SK-N-MC (cell line): ENCODE results near the gene UNC13B.

ENCODE experiments used
- DNase-seq: peaks from one replicate; pipeline ENCODE4 v3.0.0-alpha.2; 2011; ENCODE audit warnings: low read depth, low spot score
- H3K27ac ChIP-seq: fragments of 200-600 bp; sonication (generic); 2 replicates; pipeline ENCODE4 v1.5.1; 2016; ENCODE audit warnings: mixed run types
- H3K36me3 ChIP-seq: fragments of 200-600 bp; sonication (generic); 2 replicates; pipeline ENCODE4 v1.6.1; 2017; ENCODE audit warnings: antibody characterized with exemption, low read length, mixed read lengths; ENCODE audit not compliant: insufficient read depth
- H3K4me3 ChIP-seq: fragments of 200-600 bp; sonication (generic); 2 replicates; pipeline ENCODE4 v1.5.1; 2016
- H3K9ac ChIP-seq: fragments of 200-600 bp; sonication (generic); 2 replicates; pipeline ENCODE4 v1.8.0; 2017; ENCODE audit warnings: mixed run types, mixed read lengths; ENCODE audit not compliant: insufficient read length
- H3K9me3 ChIP-seq: fragments of 200-600 bp; sonication (generic); 2 replicates; pipeline ENCODE4 v1.6.1; 2017; ENCODE audit warnings: low read depth, mild to moderate bottlenecking, antibody characterized with exemption, low read length, moderate library complexity, mixed read lengths
- EZH2 ChIP-seq: fragments of 200-600 bp; sonication (generic); IDR thresholded peaks from one replicate; pipeline ENCODE4 v1.6.1; 2017; ENCODE audit warnings: antibody characterized with exemption
- FOXP2 ChIP-seq: optimal IDR thresholded peaks from 2 replicates; pipeline ENCODE3; 2011; ENCODE audit warnings: mild to moderate bottlenecking, moderate library complexity; ENCODE audit not compliant: insufficient read depth; ENCODE audit errors: extremely low read length, control extremely low read depth
- POLR2AphosphoS5 ChIP-seq: IDR thresholded peaks from 2 replicates; pipeline ENCODE4 v1.6.1; 2012; ENCODE audit warnings: mild to moderate bottlenecking, low read depth, low read length, borderline replicate concordance

UNC13B gene

DNA sequence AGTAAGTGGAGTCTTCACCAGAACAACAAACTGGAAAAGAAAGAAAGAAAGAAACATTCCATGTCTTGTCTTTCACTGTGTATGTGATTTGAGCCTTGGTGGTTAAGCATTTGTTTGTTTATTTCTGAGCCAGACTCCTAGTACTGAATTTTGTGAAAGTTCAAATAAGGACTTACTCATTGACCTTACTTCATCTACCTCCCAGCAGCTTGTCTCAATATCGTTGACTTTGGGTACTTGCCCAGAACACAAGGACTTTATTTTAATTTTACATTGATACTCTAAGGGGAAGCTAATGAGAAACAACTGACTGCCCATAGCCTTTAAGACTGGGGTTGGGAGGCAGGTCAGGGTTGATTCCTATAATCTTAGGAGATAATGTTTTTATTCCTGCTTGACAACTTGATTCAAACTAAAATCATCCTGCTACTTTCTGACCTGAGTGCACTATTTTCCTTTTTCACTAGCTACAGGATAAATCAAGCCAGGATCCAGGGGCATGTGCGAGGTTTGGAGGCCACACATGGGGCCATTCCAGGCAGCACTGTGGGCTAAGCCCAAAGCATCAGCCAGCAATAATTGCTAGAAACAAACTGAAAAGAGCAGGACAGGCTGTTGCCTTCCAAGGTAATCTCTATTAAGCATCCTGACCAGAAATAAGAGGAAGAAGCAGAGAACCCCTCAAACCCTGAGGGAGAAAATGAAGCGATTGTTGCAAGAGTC, 189.2 kb downstream of the UNC13B start:
- no peak for TF ChIP-seq EZH2
- no peak for TF ChIP-seq POLR2AphosphoS5
- no peak for TF ChIP-seq FOXP2
- H3K36me3 ChIP-seq, result no peaks in the 10 kb centered on the region
- H3K9me3 ChIP-seq, result no peaks in the 10 kb centered on the region
- H3K27ac ChIP-seq, result no peak overlapping the region
- DNase-seq, result no peak
- no peak overlapping the region for H3K9ac ChIP-seq
- H3K4me3 ChIP-seq, result no peak overlapping the region

DNA sequence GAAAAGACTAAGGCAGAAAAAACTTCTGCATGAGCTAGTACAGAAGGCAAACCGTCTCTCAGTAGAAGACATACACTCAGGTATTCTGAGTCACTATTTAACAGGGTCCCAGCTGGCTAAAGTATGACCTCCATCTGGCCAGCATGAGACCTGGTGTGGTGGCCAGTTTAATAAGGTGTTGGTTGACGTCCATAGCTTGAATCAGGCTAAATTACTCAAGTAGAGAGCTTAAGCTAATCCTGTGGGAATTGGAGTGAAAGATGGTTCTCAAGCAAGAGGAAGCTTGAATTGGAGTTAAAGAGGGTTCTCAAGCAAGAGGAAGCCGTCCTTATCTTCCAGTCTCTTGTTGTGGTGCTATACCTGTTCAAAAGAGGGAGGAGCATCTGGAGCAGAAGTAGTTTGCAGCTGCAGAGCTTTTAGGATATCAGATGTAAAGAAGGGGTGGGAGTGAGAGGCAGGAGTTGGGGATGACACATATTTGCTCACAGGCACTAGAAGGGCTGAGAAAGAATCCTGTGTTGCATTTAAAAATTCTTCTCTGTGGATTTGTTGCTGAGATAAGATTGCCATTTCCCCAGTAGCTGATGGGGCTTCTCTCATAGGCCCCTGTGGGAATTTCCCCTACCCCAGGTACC, 192.0 kb downstream of the UNC13B start:
- Histone ChIP-seq H3K9me3 (no peaks in the 10 kb centered on the region), H3K9ac (no peak overlapping the region), H3K27ac (no peak overlapping the region), H3K36me3 (no peaks in the 10 kb centered on the region), H3K4me3 (no peak overlapping the region)
- no peak for DNase-seq
- TF ChIP-seq EZH2 (no peak), FOXP2 (no peak), POLR2AphosphoS5 (no peak)

DNA sequence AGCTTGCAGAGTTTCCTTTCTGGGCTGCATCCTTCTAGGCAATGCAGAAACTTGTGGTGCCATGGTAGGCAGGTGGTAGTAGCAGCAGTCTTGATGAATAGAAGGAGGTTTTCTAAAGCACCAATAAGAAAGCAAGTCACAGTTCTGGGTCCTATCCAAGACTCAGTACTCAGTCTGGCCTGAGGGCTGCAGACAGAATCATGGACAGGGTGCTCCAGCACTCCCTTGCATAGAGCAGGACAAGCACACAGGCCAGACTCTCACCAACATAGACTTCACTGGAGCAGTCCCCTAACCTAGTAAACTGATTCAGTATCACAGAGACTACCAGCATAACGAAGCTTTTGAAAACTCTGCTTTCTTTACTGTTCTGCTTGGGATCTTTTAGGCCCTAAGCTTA, 194.1 kb downstream of the UNC13B start:
- Histone ChIP-seq H3K4me3 (no peak overlapping the region), H3K27ac (no peak overlapping the region)
- no peak for DNase-seq

DNA sequence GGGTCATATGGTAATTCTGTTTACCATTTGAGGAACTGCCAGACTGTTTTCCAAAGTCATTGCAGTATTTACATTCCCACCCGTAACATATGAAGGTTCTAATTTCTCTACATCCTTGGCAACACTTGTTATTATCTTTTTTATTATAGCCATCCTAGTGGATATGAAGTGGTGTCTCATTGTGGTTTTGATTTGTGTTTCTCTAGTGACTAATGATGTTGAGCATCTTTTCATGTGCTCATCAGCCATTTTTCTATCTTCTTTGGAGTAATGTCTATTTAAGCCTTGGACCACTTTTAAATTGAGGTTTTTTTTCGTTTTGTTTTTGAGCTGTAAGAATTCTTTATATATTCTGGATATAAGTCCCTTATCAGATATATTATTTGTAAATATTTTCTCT, 195.3 kb downstream of the UNC13B start:
- Histone ChIP-seq H3K4me3 (no peak overlapping the region), H3K9ac (no peak overlapping the region), H3K9me3 (no peaks in the 10 kb centered on the region), H3K36me3 (no peaks in the 10 kb centered on the region), H3K27ac (no peak overlapping the region)
- no peak for DNase-seq
- TF ChIP-seq EZH2 (no peak), POLR2AphosphoS5 (no peak), FOXP2 (no peak)

More for the DNA sequence above, 194.1 kb downstream of the UNC13B start:
- no peak overlapping the region for H3K9ac ChIP-seq
- TF ChIP-seq EZH2, result no peak
- TF ChIP-seq POLR2AphosphoS5, result no peak
- no peak for TF ChIP-seq FOXP2
- no peaks in the 10 kb centered on the region for H3K36me3 ChIP-seq
- no peaks in the 10 kb centered on the region for H3K9me3 ChIP-seq

DNA sequence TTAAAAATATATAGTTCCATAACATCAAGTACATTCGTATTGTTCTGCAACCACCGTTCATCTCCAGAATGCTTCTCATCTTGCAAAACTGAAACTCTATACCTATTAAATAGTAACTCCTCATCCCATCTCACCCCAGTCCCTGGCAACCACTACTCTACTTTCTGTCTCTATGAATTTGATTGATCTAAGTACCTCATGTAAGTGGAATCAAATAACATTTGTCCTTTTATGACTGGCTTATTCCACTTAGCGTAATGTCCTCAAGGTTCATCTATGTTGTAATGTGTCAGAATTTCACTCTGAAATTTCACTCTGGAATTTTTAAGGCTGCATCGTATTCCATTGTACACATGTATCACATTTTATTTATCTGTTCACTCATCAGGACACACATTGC, 196.0 kb downstream of the UNC13B start:
- Histone ChIP-seq H3K9me3 (no peaks in the 10 kb centered on the region), H3K36me3 (no peaks in the 10 kb centered on the region), H3K9ac (no peak overlapping the region), H3K27ac (no peak overlapping the region), H3K4me3 (no peak overlapping the region)
- no peak for DNase-seq
- TF ChIP-seq FOXP2 (no peak), POLR2AphosphoS5 (no peak), EZH2 (no peak)

DNA sequence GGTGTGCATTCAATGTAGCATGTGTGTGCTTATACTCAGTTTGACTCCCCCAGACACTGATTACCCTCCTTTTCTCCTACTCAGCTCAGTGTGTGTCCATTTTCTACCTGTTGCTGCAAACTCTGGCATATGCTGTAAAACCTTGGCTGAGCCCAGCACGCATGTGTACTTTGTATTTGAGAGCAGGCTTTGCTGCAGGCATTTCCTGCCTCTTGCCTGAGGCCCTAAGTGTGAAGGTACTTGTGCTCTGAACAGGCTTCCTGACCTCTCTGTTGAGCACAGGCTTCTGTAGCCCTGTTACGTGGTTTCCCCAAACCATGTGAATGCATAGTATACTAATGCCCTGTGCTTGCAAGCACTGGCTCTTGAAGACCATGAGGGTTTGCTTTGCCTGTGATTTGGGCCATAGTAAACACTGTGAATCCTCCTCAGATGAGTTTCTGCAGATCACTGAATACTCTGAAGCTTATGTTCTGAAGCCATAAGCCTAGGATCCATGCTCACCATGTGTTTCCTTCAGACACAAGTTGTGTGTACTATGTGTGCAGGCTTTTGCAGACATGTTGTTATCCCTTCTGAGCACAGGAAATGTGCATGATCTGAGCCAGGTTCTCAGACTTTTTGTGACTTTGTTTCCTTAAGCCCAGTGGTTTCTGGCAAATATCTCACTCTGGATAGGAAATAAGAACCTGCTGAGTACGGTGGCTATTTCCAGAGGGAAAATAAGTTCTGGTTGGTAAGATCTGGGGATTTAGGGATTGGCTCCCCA, 203.2 kb downstream of the UNC13B start:
- Histone ChIP-seq H3K4me3 (peak overlapping the region; percentile 24; the same call in 1 of the 2 replicates), H3K9ac (no peak overlapping the region), H3K36me3 (no peaks in the 10 kb centered on the region), H3K27ac (no peak overlapping the region), H3K9me3 (no peaks in the 10 kb centered on the region)
- DNase-seq, result no peak
- TF ChIP-seq EZH2 (no peak), FOXP2 (no peak), POLR2AphosphoS5 (no peak)

DNA sequence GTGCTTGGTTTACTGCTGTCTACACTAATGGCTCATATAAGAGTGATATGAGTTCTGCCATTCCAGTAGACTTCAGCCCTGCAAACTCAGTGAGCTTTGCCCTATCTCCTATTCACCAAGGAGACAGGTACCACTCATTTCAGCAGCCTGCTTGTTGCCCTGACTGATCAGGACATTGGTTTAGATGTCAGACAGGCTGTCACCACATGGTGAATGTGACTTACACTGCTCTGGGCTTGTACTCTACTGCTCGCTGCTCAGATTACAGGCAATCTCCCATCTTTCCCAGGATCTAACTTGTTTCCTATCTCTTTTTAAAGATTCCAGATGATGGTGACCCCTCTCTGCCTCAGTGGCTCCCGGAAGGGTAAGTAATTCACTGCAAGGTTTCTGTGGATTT, 204.8 kb downstream of the UNC13B start:
- DNase-seq, result no peak
- no peak for TF ChIP-seq EZH2
- TF ChIP-seq FOXP2, result no peak
- no peak for TF ChIP-seq POLR2AphosphoS5
- Histone ChIP-seq H3K27ac (no peak overlapping the region), H3K9ac (no peak overlapping the region), H3K36me3 (no peaks in the 10 kb centered on the region), H3K4me3 (no peak overlapping the region), H3K9me3 (no peaks in the 10 kb centered on the region)

DNA sequence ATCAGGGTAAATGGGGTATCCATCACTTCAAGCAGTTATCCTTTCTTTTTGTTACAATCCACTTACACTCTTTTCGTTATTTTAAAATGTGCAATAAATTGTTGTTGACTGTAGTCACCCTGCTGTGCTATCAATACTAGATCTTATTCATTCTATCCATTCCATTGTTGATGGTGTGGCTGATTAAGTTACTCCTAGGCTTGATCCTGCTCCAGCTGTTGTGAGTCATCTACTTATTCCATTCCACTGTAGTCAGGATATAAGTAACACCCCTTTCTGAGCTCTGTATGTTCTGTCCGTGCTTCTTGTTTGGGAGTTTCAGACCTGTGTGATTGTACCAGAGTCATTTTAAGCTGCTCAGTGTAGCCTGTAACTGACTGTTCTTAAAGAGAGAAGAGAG, 205.6 kb downstream of the UNC13B start:
- H3K9ac ChIP-seq, result no peak overlapping the region
- H3K36me3 ChIP-seq, result no peaks in the 10 kb centered on the region
- DNase-seq, result no peak
- TF ChIP-seq EZH2 (no peak), FOXP2 (no peak), POLR2AphosphoS5 (no peak)
- no peak overlapping the region for H3K27ac ChIP-seq
- H3K9me3 ChIP-seq, result no peaks in the 10 kb centered on the region
- H3K4me3 ChIP-seq, result no peak overlapping the region
